ENCODE results near the gene RBPJ. TPM values are rescaled to one million over a fixed set of nuclear protein-coding genes. Genes with fewer than 3 reads are reported as not detected.

The RBPJ gene
- total RNA-seq, 1 donor from 2014 or later: 120 TPM

- Mint-ChIP-seq H3K36me3 (peaks cover 16% of the 10 kb centered on the region), H3K27me3 (ENCODE audit: insufficient read depth, low read depth) (no peaks in the 10 kb centered on the region), H3K27ac (no peak overlapping the region), H3K9me3 (no peaks in the 10 kb centered on the region), H3K4me3 (no peak overlapping the region), H3K4me1 (no peaks in the 10 kb centered on the region)
- Histone ChIP-seq H4K20me1 (ENCODE audit: low read depth) (peaks cover 7% of the 10 kb centered on the region), H3K4me3 (no peak overlapping the region), H2AFZ (replicated peaks) (no peak overlapping the region), H3K27me3 (no peaks in the 10 kb centered on the region), H3K9ac (no peak overlapping the region), H3K4me2 (no peak overlapping the region), H3K27ac (no peak overlapping the region), H3F3A (ENCODE audit: low read depth) (peaks cover 8% of the 10 kb centered on the region), H3K9me3 (ENCODE audit: low read depth) (no peaks in the 10 kb centered on the region), H3K36me3 (peaks cover 4% of the 10 kb centered on the region), H3K79me2 (ENCODE audit: low read depth) (peaks cover 64% of the 10 kb centered on the region), H3K4me1 (no peaks in the 10 kb centered on the region)
- TF ChIP-seq EZH2phosphoT487 (IDR thresholded peaks at IDR 0.05) (no peak), CTCF (IDR thresholded peaks at IDR 0.05) (no peak), EZH2 (IDR thresholded peaks at IDR 0.05) (no peak)
- peak; percentile 1 for DNase-seq (ENCODE audit: low spot score)
Measured at GRCh38 chr4:26412381-26413372, 91.9 kb downstream of the RBPJ start.

- Mint-ChIP-seq H3K9me3 (no peaks in the 10 kb centered on the region), H3K27me3 (ENCODE audit: insufficient read depth, low read depth) (no peaks in the 10 kb centered on the region), H3K36me3 (peaks cover 15% of the 10 kb centered on the region), H3K4me1 (no peaks in the 10 kb centered on the region), H3K4me3 (no peak overlapping the region), H3K27ac (no peak overlapping the region)
- Histone ChIP-seq H3F3A (ENCODE audit: low read depth) (peaks cover 8% of the 10 kb centered on the region), H3K79me2 (ENCODE audit: low read depth) (peaks cover 65% of the 10 kb centered on the region), H3K9ac (no peak overlapping the region), H3K4me3 (no peak overlapping the region), H3K36me3 (peaks cover 4% of the 10 kb centered on the region), H3K4me1 (no peaks in the 10 kb centered on the region), H4K20me1 (ENCODE audit: low read depth) (peaks cover 7% of the 10 kb centered on the region), H3K27me3 (no peaks in the 10 kb centered on the region), H2AFZ (replicated peaks) (no peak overlapping the region), H3K4me2 (no peak overlapping the region), H3K9me3 (ENCODE audit: low read depth) (no peaks in the 10 kb centered on the region), H3K27ac (no peak overlapping the region)
- TF ChIP-seq EZH2 (IDR thresholded peaks at IDR 0.05): no peak
- TF ChIP-seq CTCF (IDR thresholded peaks at IDR 0.05): no peak
- TF ChIP-seq EZH2phosphoT487 (IDR thresholded peaks at IDR 0.05): no peak
- DNase-seq (ENCODE audit: low spot score): no peak
Measured at GRCh38 chr4:26413582-26413981, 92.8 kb downstream of the RBPJ start.

DNA sequence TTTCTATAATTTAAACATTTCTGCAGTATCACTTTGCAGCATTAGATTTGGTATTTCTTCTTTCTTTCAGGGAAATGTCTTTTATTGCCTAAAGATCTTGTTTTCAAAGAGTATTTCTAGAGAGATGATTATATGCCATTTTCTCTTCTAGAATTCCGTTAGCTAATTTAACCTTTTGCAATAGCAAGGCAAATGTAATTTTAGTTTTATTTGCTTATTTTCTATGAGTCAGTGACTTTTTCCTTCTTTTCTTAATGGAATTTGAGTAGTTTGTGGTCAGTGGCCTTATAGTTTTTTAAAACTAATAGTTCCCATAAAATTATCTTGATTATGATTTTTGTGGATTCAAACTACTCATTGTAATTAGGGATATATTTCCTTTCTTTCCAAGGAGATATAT, 97.3 kb downstream of the RBPJ start:
- Histone ChIP-seq H3K27ac (no peak overlapping the region), H4K20me1 (ENCODE audit: low read depth) (no peaks in the 10 kb centered on the region), H3K27me3 (no peaks in the 10 kb centered on the region), H3K36me3 (peaks cover 10% of the 10 kb centered on the region), H2AFZ (replicated peaks) (no peak overlapping the region), H3K4me3 (no peak overlapping the region), H3K9ac (no peak overlapping the region), H3K4me1 (peaks cover 7% of the 10 kb centered on the region), H3K79me2 (ENCODE audit: low read depth) (peaks cover 51% of the 10 kb centered on the region), H3F3A (ENCODE audit: low read depth) (no peaks in the 10 kb centered on the region), H3K9me3 (ENCODE audit: low read depth) (no peaks in the 10 kb centered on the region), H3K4me2 (no peak overlapping the region)
- H3K27me3 Mint-ChIP-seq (ENCODE audit: insufficient read depth, low read depth): peaks cover under 1% of the 10 kb centered on the region
- no peak overlapping the region for H3K27ac Mint-ChIP-seq
- no peaks in the 10 kb centered on the region for H3K9me3 Mint-ChIP-seq
- H3K36me3 Mint-ChIP-seq: peaks cover 34% of the 10 kb centered on the region
- TF ChIP-seq EZH2 (IDR thresholded peaks at IDR 0.05) (no peak), EZH2phosphoT487 (IDR thresholded peaks at IDR 0.05) (no peak), CTCF (IDR thresholded peaks at IDR 0.05) (no peak)
- DNase-seq (ENCODE audit: low spot score): no peak
- H3K4me3 Mint-ChIP-seq: no peak overlapping the region
- H3K4me1 Mint-ChIP-seq: no peaks in the 10 kb centered on the region
